K562 (cell line): ENCODE measurements around the gene FAM98C. TPM values are rescaled to one million over a fixed set of nuclear protein-coding genes. Genes with fewer than 3 reads are reported as not detected.
A peak's percentile ranks its signal among the peaks of the same experiment; 100 is the strongest.

Source experiments
- DEAF1 ChIP-seq: fragments of 450-650 bp; formaldehyde crosslinking; IDR thresholded peaks from 2 replicates; pipeline ENCODE4 v1.4.0; 2020; ENCODE audit warnings: mild to moderate bottlenecking, moderate library complexity
- E2F3 ChIP-seq: fragments of 250-450 bp; sonication (Bioruptor Pico); IDR thresholded peaks from 2 replicates; pipeline ENCODE4 v1.4.0; 2020; ENCODE audit warnings: mild to moderate bottlenecking
- GABPB1 ChIP-seq: sonication (generic); formaldehyde crosslinking; IDR thresholded peaks from 2 replicates; pipeline ENCODE4 v1.8.0; 2022; ENCODE audit warnings: mild to moderate bottlenecking, missing genetic modification reagents
- GATA2 ChIP-seq: sonication (generic); formaldehyde crosslinking; IDR thresholded peaks from 2 replicates; pipeline ENCODE4 v1.4.0; 2020; ENCODE audit warnings: mild to moderate bottlenecking, missing genetic modification reagents
- GATAD2A ChIP-seq: fragments of 450-650 bp; IDR thresholded peaks from 2 replicates; pipeline ENCODE4 v1.6.1; 2017
- MBD1 ChIP-seq: fragments of 250-450 bp; sonication (Bioruptor Pico); IDR thresholded peaks from 2 replicates; pipeline ENCODE4 v1.8.0; 2022; ENCODE audit warnings: inconsistent platforms
- POLR2A ChIP-seq: fragments of 450-650 bp; conservative IDR thresholded peaks from 2 replicates; pipeline ENCODE4 v1.6.1; 2016
- SAFB2 ChIP-seq: fragments of 200-400 bp; formaldehyde crosslinking; IDR thresholded peaks from 2 replicates; pipeline ENCODE4 v1.6.1; 2018; ENCODE audit warnings: borderline replicate concordance, low read length, low read depth, moderate library complexity; ENCODE audit not compliant: severe bottlenecking
- SNIP1 ChIP-seq: fragments of 450-650 bp; IDR thresholded peaks from 2 replicates; pipeline ENCODE4 v1.7.1; 2017; ENCODE audit warnings: low read depth, mild to moderate bottlenecking
- XRCC4 ChIP-seq: IDR thresholded peaks from one replicate; pipeline ENCODE4 v1.6.1; 2011; ENCODE audit not compliant: insufficient read depth, insufficient read length; ENCODE audit errors: extremely low read depth
- ZBTB9 ChIP-seq: fragments of 450-650 bp; formaldehyde crosslinking; IDR thresholded peaks from 2 replicates; pipeline ENCODE4 v1.4.0; 2020; ENCODE audit warnings: mild to moderate bottlenecking, moderate library complexity
- ZNF146 ChIP-seq: IDR thresholded peaks from one replicate; pipeline ENCODE4 v1.6.1; 2018; ENCODE audit warnings: missing compliant biosample characterization; ENCODE audit not compliant: unreplicated experiment
- ZNF217 ChIP-seq: sonication (generic); formaldehyde crosslinking; IDR thresholded peaks from 2 replicates; pipeline ENCODE4 v1.8.0; 2022; ENCODE audit warnings: mild to moderate bottlenecking, missing genetic modification reagents
- ZNF274 ChIP-seq: IDR thresholded peaks from 2 replicates; pipeline ENCODE4 v1.6.1; 2011; ENCODE audit warnings: low read depth, mild to moderate bottlenecking, low read length, moderate library complexity, borderline replicate concordance
- ZNF318 ChIP-seq, 2 experiments: fragments of 450-650 bp; IDR thresholded peaks; 2 replicates each; pipeline ENCODE4 v1.6.1; 2016; ENCODE audit warnings: mild to moderate bottlenecking in 2 of 2, borderline replicate concordance in 1 of 2, low read depth in 1 of 2, moderate library complexity in 1 of 2
- polyA plus RNA-seq, 8 experiments: library from polyadenylated mRNA; depleted of rRNA in 4 of 8; stranded (reverse) in 5 of 8; unstranded in 3 of 8; fragments of >200 nt; fragmentation: Nextera tagmentation in 2 of 8; fragmentation: Illumina TruSeq in 1 of 8; extraction: Ambion mirVana in 2 of 8; extraction: Trizol in 1 of 8; gene quantifications; 2 replicates each; pipeline versions ENCODE4 v1.2.1 to v1.2.3, GENCODE V29; 2011 to 2014; ENCODE audit warnings: inconsistent platforms in 1 of 8, missing spikeins in 1 of 8
- total RNA-seq, 7 experiments: library from RNA; depleted of rRNA in 6 of 7; stranded (reverse); fragments of >200 nt in 6 of 7; fragmentation: Illumina TruSeq in 2 of 7; extraction: Trizol in 2 of 7; gene quantifications; 2 replicates each; pipeline versions ENCODE4 v1.2.1 to v1.2.3, GENCODE V29; 2011 to 2021; ENCODE audit warnings: low replicate concordance in 1 of 7

Gene FAM98C
- total and polyA plus RNA-seq, 9 of the 15 experiments (the other 6 are each of a cell fraction or from before 2014, with no cell fraction given): 1.7 to 43.8 (median 13.7) TPM

GRCh38 chr19:38374332-38375097 lies 28.4 kb upstream of the FAM98C start, which contains the start of gene PSMD8 (continued):
- TF ChIP-seq SAFB2 (no peak), GABPB1 (CRISPR knock-in tag) (peak; percentile 97), POLR2A (peak; percentile 99), DEAF1 (CRISPR knock-in tag) (no peak), ZNF274 (no peak), E2F3 (CRISPR knock-in tag) (no peak), GATAD2A (no peak), ZNF318 (IDR thresholded peaks at IDR 0.05; ENCODE audit: borderline replicate concordance in 1 of 2, low read depth in 1 of 2) (no peak), XRCC4 (no peak), SNIP1 (no peak), ZBTB9 (peak; percentile 63; the same call in 1 of the 2 replicates), ZNF146 (CRISPR knock-in tag) (no peak), MBD1 (CRISPR knock-in tag) (no peak), ZNF217 (CRISPR knock-in tag) (no peak), GATA2 (CRISPR knock-in tag) (no peak)
